Measurements from ENCODE around the gene ACSS3. TPM values are rescaled to one million over a fixed set of nuclear protein-coding genes. Genes with fewer than 3 reads are reported as not detected.

Gene ACSS3
- total RNA-seq, 1 donor from 2014 or later: not detected

DNA sequence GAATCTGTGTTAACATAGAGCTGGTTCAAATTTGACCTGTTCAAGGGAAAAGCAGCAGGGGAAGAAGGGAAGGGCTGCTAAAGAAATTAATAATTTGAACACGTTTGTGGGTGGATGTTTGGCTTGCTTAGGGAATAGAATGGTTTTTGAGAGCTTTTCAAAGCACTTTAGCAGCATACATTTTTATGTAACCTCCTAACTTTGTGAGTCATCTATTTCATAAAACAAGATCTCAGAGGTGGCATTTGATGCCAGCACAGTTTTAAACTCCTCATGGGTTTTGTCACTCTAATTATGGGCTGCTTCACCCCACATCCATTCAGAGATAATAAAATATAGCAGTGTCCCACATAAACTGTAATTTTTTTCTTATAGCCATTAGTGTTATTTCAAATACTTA lies 143.8 kb downstream of the ACSS3 start:
- intact Hi-C loops (cut with micrococcal nuclease): no loop called here

DNA sequence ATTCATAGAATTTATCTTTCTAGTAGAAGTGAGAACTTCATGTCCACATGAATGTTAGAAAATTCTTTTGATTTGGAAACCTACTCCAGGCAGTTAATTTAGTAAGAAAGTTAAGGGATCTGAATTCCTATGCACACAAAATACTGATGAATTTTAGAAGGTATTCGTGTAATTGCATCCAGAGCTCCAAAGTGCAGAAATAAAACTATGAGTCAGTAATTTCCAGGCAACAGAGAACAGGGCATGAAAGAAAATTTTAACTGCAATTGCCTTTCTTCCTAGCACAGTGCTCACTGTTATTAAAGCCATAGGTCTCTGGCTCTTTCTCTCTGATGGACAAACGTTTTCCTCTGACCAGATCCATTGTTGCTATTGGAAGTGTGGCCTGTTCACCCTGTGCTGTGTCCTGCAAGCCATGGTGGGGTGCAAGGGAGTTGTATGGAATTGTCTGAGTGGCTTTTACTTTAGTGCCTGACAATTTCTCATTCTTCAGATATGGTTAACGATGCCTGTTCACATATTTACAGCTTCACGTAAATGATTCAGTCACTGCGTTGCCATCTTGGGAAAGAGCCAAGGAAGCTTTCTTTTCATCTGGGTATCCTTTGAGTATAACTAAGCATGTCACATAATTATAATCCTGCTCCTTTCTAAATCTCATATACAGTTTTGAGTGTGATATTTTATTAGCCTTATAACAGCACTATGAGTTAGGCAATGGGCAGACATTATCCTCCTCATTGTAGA lies 145.1 kb downstream of the ACSS3 start:
- intact Hi-C loops (cut with micrococcal nuclease): no loop called here

DNA sequence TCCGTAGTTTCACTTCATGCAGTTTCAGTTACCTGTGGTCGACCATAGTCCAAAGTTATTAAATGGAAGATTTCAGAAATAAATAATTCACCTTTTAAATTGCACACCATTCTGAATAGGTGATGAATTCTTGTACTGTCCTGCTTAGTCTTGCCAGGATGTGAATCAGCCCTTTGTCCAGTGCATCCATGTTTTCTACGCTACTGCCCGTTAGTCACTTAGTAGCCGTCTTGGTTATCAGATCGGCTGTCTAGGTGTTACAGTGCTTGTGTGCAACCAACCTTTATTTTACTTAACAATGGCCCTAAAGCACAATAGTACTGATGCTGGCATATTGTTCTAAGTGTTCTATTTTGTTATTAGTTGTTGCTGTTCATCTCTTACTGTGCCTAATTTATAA lies 146.7 kb downstream of the ACSS3 start:
- intact Hi-C loops (cut with micrococcal nuclease): no loop called here

DNA sequence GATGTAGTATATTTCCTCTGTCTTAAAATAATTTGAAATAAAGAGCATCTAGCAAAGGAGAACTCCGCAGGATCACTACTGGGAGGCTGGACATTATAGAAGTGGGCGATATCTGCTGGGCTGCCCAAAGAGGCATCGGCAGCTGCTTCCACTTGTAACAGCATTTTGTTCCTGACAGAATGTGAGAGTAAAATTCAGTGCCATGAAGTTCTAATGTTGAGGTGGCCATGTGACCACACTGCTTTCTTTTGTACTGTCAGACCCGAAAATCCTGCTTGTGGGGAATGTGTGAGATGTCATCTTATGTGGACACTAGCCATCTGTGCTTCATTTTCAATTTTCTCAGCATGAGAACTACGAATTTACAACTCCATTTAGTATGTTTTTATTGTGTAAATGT lies 151.9 kb downstream of the ACSS3 start:
- intact Hi-C loops (cut with micrococcal nuclease): no loop called here

DNA sequence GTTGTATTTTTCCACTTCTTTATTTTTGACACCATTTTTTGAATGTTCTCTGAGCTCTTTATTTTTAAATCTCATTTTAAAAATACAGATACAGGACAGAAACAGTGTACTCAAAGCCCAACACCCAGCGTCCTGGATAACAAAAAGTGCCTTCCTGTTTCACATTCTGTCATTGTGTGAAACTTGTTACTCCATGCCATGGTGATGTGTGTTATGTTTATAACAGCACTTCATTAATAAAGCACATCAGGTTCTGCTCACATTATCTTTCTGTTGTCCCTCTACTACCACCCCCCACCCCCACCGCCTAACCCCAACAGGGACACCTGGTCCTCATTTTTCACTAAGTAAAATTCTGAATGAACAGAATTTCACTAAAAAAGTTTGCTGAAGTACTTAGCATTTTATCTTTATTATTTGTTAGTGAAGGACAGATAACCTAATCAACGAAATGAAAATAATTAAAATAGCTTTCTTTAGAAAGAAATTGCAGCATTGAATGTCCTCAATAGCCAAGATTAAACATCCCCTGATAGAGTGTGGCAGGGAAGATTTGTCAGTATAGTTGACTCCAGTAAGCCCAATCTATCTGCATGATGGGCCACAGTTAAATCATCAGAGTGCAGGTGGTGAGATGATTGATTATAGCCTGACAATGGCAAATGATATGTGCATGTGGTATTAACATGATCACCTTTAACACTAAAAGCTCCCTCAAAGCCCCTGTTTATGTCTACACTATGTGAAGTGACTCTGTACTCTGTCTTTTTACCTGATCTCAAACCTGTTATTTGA lies 153.9 kb downstream of the ACSS3 start:
- intact Hi-C loops (cut with micrococcal nuclease): no loop called here

DNA sequence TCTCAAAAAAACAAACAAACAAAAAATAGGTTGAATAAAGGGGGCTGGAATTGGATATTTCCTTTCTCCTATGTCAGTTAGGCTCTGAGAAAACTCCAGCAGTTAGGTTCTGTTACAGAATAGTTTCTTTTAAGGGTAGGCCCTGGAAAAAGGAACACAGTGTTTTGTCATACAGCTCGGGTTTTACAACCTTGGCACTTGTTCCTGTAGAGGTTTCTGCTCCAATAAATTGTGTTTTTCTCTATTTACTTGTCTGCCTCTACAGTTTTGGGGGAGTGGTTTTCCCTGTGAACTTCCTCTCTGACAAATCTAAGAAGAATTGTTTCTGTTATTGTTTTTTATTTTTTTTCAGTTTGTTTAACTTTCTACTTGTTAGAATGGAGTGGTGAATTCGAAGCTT lies 167.6 kb downstream of the ACSS3 start:
- intact Hi-C loops (cut with micrococcal nuclease): no loop called here

DNA sequence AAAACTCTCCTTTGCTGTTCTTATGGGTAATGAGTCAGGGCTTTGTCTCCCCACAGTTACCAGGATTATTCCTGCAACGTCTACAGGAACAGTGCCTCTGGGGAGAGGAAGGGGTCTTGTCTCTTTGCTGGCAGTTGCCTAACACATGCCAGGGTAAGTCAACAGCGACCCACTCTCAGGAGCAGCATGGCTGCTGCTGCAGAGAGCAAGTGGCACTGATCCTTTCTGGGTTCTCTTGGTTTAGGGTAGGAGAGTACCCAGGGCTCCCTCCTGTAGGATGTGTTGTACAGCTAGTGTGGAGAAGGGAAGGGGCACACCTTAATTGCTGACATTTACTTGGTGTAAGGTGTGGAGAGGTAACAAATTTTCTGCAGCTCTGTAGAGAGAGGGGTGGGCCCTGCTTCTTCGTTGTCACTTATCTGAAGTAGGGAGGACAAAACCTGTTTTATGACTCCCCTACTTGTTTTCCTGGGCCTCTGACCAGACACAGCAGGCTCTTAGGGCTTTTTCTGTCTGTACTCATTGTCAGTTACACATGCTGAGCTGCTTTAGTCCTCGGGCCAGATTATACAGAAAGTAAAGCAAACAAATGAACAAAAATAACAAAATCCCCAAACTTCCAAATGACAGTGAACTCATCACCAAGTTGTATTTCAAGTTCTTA lies 168.2 kb downstream of the ACSS3 start:
- intact Hi-C loops (cut with micrococcal nuclease): no loop called here

DNA sequence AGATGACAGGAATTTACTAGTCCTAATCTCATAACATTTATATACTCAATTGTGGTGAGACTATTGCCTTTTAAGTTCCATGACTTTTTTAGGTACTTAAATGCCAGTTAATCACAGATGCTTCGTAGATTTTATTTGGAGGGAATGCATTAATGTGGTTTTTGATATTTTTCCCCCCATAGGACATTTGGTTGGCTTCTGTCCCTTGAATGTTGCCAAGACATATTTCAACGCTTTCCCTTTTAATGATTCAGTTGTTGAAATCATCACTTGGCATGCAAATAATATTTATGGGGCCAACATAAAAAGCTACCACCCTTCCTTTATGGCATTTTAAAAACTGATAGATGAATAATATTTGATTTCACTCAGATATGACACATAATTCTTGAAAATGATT lies 172.1 kb downstream of the ACSS3 start:
- intact Hi-C loops (cut with micrococcal nuclease): no loop called here

DNA sequence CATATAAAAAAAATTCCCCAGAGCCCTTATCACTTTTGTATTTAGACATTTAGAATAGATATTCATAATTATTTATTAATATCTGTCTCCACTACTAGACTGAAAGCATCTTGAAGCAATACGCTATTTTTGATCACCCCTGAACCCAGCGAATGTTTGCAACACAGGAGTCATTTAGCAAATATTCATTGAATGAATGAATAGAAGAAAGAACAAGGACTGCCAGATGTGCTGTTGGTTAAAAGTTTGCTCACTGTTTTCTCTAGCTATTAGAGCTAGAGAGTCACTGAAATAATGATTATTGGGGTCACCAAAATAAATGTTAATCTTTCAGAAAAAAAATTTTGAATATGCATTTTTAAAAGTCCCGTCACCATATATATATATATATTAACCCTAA lies 174.3 kb downstream of the ACSS3 start:
- intact Hi-C loops (cut with micrococcal nuclease): no loop called here

DNA sequence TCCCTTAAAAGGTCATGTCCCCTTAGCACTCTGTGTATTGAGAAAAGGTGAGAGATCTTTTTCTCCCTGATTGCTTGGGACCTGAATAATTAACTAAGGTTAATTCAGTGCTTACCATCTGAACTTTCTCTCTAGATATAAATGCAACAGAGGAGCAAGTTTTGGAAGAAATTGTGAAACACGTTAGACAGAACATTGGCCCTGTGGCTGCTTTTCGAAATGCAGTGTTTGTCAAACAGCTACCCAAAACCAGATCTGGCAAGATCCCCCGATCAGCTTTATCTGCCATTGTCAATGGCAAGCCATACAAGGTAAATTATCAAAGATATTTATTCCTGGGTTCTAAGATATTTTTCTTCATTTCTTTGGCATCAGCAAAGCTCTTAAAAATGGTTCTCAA lies 175.5 kb downstream of the ACSS3 start:
- intact Hi-C loops (cut with micrococcal nuclease): no loop called here

DNA sequence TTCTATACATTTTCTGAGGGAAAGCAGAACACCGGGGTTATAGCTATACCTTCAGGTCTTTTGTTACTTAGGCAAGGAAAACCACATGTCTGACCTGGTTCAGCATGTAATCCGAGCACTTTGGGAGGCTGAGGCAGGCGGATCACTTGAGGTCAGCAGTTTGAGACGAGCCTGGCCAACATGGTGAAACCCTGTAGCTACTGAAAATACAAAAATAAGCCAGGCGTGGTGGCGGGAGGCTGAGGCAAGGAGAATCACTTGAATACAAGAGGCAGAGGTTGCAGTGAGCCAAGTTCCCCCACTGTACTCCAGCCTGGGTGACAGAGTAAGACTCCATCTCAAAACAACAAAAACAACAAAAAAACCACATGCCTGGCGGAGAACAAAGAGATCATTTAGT lies 177.6 kb downstream of the ACSS3 start:
- intact Hi-C loops (cut with micrococcal nuclease): no loop called here

DNA sequence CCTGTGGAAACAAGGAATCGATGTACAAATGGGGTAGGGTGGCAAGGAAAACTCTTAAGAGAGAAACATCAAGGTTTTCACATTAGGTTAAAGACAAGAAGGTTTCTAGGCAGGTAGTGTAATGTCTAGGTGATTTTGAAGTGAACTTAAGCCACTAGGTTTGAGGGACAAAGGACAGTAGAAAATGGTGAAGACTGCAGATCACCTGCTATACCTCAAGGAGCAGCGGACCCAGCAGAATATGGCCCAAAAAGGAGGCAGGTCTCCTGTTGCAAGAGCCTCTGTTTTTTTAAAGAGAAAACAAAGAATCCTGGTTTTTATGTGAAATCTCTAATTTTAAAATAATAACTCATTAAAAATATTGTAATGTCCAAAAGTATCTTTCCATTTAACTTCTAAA lies 178.1 kb downstream of the ACSS3 start:
- intact Hi-C loops (cut with micrococcal nuclease): no loop called here

DNA sequence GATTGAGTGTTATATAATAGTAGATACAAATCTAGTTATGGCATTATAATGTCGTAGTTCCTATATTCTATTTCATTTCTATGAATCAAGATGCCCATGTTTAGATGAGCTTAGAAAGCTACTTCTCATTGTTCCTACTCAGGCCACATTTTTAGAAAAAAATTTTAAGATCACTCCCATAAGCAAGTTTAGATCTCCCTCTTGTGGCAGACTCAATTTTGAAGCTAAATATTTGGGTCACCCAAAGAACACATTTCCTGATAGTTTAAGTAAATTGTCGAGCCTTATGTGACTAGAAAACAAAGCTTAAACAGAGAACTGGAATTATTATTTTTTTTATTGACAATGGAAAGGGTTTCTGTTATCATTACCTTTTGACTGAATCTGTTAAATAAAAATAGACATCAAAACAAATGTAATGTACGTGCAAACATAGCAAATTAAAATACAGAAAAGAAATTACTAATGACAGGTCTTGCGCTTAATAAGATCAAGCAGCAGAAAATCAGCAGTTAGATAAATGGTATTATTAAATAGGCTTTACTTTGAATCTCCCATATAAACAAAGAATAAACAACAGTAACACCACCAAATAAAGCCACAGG lies 180.2 kb downstream of the ACSS3 start:
- intact Hi-C loops (cut with micrococcal nuclease): no loop called here

DNA sequence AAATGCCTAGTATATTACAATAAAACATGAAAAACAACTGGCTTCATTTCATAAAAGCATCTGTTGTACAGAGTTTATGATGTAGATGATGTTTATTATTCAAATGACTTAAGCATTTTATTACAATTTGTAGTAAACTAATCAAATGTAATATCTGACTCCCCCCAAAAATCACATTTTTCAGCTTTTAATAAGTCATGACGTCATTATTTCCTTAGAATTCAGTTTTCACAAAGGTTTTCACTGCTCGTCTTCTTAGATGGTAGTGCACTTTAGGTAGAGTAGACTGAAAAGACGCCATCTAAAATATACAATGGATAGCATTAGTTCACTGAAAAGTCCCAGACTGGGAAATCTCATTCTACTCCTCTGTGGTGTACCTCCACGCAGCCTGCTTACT lies 181.5 kb downstream of the ACSS3 start:
- intact Hi-C loops (cut with micrococcal nuclease): no loop called here

DNA sequence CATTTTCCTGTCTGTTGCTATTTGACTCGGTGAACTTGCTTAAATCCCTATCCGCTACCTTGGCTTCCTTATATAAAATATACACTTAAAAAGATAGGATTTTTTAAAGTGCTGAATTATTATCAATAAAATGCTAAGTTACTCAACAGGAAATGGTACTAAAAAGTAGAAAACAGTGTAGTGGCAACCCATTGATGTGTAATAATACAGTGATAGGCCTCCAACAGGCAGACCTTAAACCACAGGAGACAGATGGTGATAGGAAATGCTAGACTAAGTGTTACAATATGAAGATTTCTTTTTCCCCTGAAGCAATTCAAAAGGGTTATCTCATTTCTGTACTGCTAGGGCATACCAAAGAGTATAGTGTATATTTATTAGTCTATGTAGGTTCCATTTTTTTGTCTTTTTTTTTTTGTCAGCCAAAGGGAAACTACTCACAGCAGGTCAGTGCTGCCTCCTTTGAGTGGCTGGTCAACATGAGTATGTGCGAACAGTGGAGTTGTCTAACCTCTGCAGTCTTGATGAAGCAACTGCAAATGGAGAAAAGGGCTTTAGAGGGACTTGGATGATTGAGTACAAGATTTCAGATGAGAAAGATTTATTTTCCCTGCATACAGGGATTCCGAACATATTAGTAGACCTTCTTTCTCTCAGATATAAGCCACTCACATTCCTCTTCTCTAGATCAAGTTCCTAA lies 183.8 kb downstream of the ACSS3 start:
- intact Hi-C loops (cut with micrococcal nuclease): no loop called here

DNA sequence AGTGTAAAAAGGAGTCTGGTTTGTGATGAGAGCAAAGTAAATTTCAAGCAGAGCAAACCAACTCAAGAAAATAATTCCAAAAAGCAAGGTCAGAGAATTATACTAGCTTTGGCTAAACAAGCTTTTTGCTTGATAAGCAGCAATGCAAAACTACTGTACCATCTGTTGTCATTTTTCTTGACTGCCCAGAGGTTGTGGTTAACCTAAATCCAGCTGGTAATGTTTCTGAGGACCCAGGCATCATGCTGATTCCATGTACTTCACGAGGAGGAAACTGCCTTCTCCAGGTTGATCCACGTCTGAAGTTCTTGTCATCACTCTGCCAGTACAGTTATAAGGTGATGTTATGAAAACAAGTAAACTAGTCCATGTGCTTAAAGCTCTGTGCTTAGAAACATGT lies 185.2 kb downstream of the ACSS3 start:
- intact Hi-C loops (cut with micrococcal nuclease): no loop called here

DNA sequence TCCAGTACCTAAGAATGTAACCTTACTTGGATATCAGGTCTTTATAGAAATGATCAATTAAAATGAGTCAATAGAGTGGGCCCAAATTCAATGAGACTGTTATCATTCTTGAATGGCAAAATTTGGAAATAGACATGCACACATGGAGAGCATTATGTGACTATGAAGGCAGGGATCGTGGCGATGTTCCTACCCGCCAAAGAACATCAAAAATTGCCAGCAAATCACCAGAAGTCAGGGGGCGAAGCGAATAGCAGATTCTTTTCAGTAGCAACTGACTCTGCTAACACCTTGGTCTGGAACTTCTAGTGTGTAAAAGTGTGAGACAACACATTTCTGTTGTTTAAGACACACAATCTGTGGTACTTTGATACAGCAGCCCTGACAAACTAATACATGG lies 192.5 kb downstream of the ACSS3 start:
- intact Hi-C loops (cut with micrococcal nuclease): no loop called here

DNA sequence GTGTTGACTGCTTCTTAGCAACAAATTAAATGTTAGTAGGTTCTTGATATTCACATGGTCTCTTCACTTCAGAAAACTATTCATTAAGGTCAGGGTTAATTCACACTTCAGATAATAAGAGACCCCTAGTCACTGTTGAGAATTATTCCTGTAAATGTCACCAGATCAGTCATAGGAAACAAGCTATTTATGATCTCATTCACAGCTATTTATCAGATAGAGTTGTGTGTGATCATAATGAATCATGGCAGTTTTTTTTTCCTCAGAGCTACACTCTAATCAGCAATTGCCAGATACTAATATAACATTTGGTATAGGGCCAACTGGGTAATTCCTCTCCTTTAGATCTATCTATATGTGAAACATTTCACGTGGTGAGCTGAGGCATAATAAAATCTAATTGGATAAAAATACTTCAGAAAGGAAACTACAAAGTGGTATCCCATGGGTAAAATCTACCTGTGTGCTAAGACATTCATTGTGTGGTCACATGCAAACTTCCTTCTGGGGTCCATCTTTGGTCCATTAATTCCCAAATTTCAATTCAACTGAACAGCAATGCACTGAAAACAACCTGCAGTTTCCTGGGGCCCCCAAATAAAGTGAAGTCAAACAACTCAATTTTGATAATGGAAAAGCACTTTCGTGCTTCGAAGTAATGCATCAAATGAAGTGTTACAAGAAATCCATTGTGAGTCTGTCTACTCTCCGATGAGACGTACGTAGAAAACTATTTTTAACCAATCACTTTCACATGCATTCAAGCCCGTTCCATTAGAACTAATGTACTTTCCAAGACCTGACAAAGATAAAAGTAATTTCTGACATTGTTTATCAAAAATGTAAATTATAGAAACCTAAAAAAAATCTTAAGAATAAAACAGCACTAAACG lies 197.0 kb downstream of the ACSS3 start:
- intact Hi-C loops (cut with micrococcal nuclease): no loop called here

DNA sequence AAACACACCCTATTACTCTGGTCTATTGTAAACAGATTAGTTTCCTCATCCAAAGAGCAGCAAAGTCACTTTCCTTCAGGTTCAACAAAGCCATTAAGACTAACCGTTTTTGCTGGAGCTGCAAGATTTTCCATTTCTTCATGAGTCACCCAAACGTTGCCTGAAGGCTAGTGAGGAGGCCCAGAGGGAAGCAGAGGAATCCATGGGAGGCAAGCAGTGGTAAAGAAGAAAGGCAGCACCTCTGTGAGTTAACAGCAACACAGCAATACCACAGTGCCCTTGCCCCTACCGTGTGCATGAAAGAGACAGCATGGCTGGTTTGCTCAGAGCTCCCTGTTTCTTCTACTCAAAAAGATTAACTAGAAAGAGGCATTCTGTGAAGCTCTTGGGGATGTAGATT lies 206.3 kb downstream of the ACSS3 start:
- intact Hi-C loops (cut with micrococcal nuclease): no loop called here

DNA sequence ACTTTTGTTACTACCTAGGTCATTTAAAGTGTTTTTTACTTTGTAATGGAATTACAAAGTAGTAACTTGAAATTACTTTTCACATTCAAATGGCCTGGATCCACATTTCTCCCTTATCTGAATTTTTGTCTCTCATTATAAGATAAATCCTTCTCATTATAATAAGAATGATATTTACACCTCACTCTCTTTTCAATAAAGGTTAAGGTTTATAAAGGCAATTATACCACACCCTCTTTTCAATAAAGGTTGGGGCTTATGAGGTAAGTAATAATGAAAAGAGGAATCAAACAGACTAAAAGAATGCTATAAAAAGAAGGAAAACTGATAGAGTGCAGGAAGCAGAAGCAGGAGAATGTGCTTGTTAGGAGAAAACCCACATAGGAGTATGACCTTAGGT lies 210.8 kb downstream of the ACSS3 start:
- intact Hi-C loops (cut with micrococcal nuclease): no loop called here
